ENCODE measurements around the gene SORCS2. TPM values are rescaled to one million over a fixed set of nuclear protein-coding genes. Genes with fewer than 3 reads are reported as not detected.

SORCS2 gene
- total RNA-seq, 4 donors from 2014 or later = 0.48 to 1.8 (median 0.68) TPM; not detected in 1

GRCh38 chr4:7217474-7218321, 25.4 kb downstream of the SORCS2 start:
- H3K4me1 ChIP-seq = peaks cover 0 to 3% (median 0%) of the 10 kb centered on the region in 4 donors
- intact Hi-C loops (cut with DNase I; ENCODE audit: low total_unique reads) = no loop called here
- DNase-seq = no peak
- H3K27ac ChIP-seq = no peak overlapping the region
- TF ChIP-seq EP300 (IDR thresholded peaks at IDR 0.05; ENCODE audit: low read depth) (no peak), POLR2A (IDR thresholded peaks at IDR 0.05) (no peak), POLR2AphosphoS5 (IDR thresholded peaks at IDR 0.05) (no peak), CTCF (IDR thresholded peaks at IDR 0.05) (no peak)
- in situ Hi-C loops (cut with MboI; ENCODE audit: low pct_ligation_motif_present in 1 of 4, low pct_unique_long_range_greater_than_20kb in 1 of 4, low sequenced_read_pairs in 3 of 4) = no loop called here
- H3K27me3 ChIP-seq = no peaks in the 10 kb centered on the region
- H3K9me3 ChIP-seq = peaks cover 0 to 5% of the 10 kb centered on the region in 2 donors
- 51 to 60% methylated on average over 2 to 26 of the region's 26 CpGs for WGBS, 2 donors (ENCODE audit: low coverage in 1 of 2)
- H3K36me3 ChIP-seq = no peaks in the 10 kb centered on the region
- no peak overlapping the region for H3K4me3 ChIP-seq

- Histone ChIP-seq H3K27ac (no peak overlapping the region), H3K36me3 (no peaks in the 10 kb centered on the region), H3K27me3 (no peaks in the 10 kb centered on the region), H3K9me3 (peaks cover 0 to 5% of the 10 kb centered on the region in 2 donors), H3K4me1 (peaks cover 0 to 3% (median 0%) of the 10 kb centered on the region in 4 donors), H3K4me3 (no peak overlapping the region)
- intact Hi-C loops (cut with DNase I; ENCODE audit: low total_unique reads) (no loop called here), in situ Hi-C loops (cut with MboI; ENCODE audit: low pct_ligation_motif_present in 1 of 4, low pct_unique_long_range_greater_than_20kb in 1 of 4, low sequenced_read_pairs in 3 of 4) (no loop called here)
- TF ChIP-seq POLR2AphosphoS5 (IDR thresholded peaks at IDR 0.05) = no peak
- TF ChIP-seq POLR2A (IDR thresholded peaks at IDR 0.05) = no peak
- TF ChIP-seq CTCF (IDR thresholded peaks at IDR 0.05) = no peak
- TF ChIP-seq EP300 (IDR thresholded peaks at IDR 0.05; ENCODE audit: low read depth) = no peak
- WGBS, 2 donors (ENCODE audit: low coverage in 1 of 2) = 70 to 93% methylated on average over 6 to 7 of the region's 7 CpGs
- no peak for DNase-seq
These were observed 26.3 kb downstream of the SORCS2 start for GRCh38 chr4:7218686-7219085.

- Histone ChIP-seq H3K9me3 (no peaks in the 10 kb centered on the region), H3K27ac (no peak overlapping the region), H3K36me3 (no peaks in the 10 kb centered on the region), H3K27me3 (no peaks in the 10 kb centered on the region), H3K4me3 (no peak overlapping the region), H3K4me1 (peaks cover 0 to 3% (median 0%) of the 10 kb centered on the region in 4 donors)
- in situ Hi-C loops (cut with MboI; ENCODE audit: low pct_ligation_motif_present in 1 of 4, low pct_unique_long_range_greater_than_20kb in 1 of 4, low sequenced_read_pairs in 3 of 4) (no loop called here), intact Hi-C loops (cut with DNase I; ENCODE audit: low total_unique reads) (no loop called here)
- DNase-seq = no peak
- WGBS, 2 donors (ENCODE audit: low coverage in 1 of 2) = 79 to 85% methylated on average over 7 to 9 of the region's 9 CpGs
- no peak for TF ChIP-seq POLR2AphosphoS5 (IDR thresholded peaks at IDR 0.05)
These were observed 30.2 kb downstream of the SORCS2 start for GRCh38 chr4:7222521-7222920.

- Histone ChIP-seq H3K36me3 (no peaks in the 10 kb centered on the region), H3K27me3 (no peaks in the 10 kb centered on the region), H3K27ac (no peak overlapping the region), H3K4me3 (no peak overlapping the region), H3K9me3 (no peaks in the 10 kb centered on the region), H3K4me1 (no peaks in the 10 kb centered on the region)
- in situ Hi-C loops (cut with MboI; ENCODE audit: low pct_ligation_motif_present in 1 of 4, low pct_unique_long_range_greater_than_20kb in 1 of 4, low sequenced_read_pairs in 3 of 4) = no loop called here
- no peak for DNase-seq
- intact Hi-C loops (cut with DNase I; ENCODE audit: low total_unique reads) = no loop called here
- WGBS, 2 donors (ENCODE audit: low coverage in 1 of 2) = 47% methylated on average over 5 of the region's 5 CpGs; no CpG with 5 or more reads in 1 of the 2 donors
- TF ChIP-seq EP300 (IDR thresholded peaks at IDR 0.05; ENCODE audit: low read depth) = no peak
- TF ChIP-seq POLR2A (IDR thresholded peaks at IDR 0.05) = no peak
- no peak for TF ChIP-seq CTCF (IDR thresholded peaks at IDR 0.05)
- no peak for TF ChIP-seq POLR2AphosphoS5 (IDR thresholded peaks at IDR 0.05)
These were observed 31.2 kb downstream of the SORCS2 start for GRCh38 chr4:7223541-7223940.
